WTC11 (cell line): ENCODE results near the gene FGD5. TPM values are rescaled to one million over a fixed set of nuclear protein-coding genes. Genes with fewer than 3 reads are reported as not detected.

Experiments
- ATAC-seq: fragments of 200-7000 bp; cut with Tn5 transposase; 2 replicates; pipeline ENCODE4 v1.10.0; 2021; ENCODE audit warnings: mild to moderate bottlenecking, moderate library complexity
- CTCF ChIA-PET: fragments of 300-600 bp; sonication (Branson Sonifier 250); formaldehyde crosslinking; loops from one replicate; lab custom pipeline; 2021; ENCODE audit warnings: antibody characterized with exemption; lab: Charles Lee
- POLR2A ChIA-PET: fragments of 350-600 bp; sonication (Branson Sonifier 250); formaldehyde crosslinking; loops from one replicate; lab custom pipeline; 2021; ENCODE audit warnings: antibody characterized with exemption; lab: Charles Lee
- DNase-seq: peaks from one replicate; pipeline ENCODE4 v3.0.0; 2021; ENCODE audit warnings: low spot score
- H3K27ac Mint-ChIP-seq: 2 replicates; pipeline ENCODE4 v1.8.0; 2021; ENCODE audit warnings: mixed read lengths
- H3K27me3 Mint-ChIP-seq: 2 replicates; pipeline ENCODE4 v1.8.0; 2021; ENCODE audit warnings: low read depth, mild to moderate bottlenecking, moderate library complexity, mixed read lengths
- H3K36me3 Mint-ChIP-seq: 2 replicates; pipeline ENCODE4 v1.8.0; 2021; ENCODE audit warnings: mixed read lengths
- H3K4me1 Mint-ChIP-seq: 2 replicates; pipeline ENCODE4 v1.8.0; 2022; ENCODE audit warnings: mixed read lengths
- H3K4me3 Mint-ChIP-seq: 2 replicates; pipeline ENCODE4 v1.8.0; 2021; ENCODE audit warnings: mild to moderate bottlenecking, moderate library complexity, mixed read lengths
- H3K9me3 Mint-ChIP-seq: 2 replicates; pipeline ENCODE4 v1.8.0; 2021; ENCODE audit warnings: mixed read lengths
- ATF3 ChIP-seq: sonication (generic); formaldehyde crosslinking; conservative IDR thresholded peaks from 2 replicates; pipeline ENCODE4 v1.8.1; 2022; ENCODE audit warnings: mild to moderate bottlenecking, missing genetic modification reagents
- CREB1 ChIP-seq: sonication (generic); formaldehyde crosslinking; IDR thresholded peaks from 2 replicates; pipeline ENCODE4 v1.8.0; 2023; ENCODE audit warnings: mild to moderate bottlenecking, missing genetic modification reagents
- CREM ChIP-seq: sonication (generic); formaldehyde crosslinking; IDR thresholded peaks from 2 replicates; pipeline ENCODE4 v1.8.1; 2022; ENCODE audit warnings: mild to moderate bottlenecking, missing genetic modification reagents, moderate library complexity
- CTCF ChIP-seq: fragments of 200-600 bp; IDR thresholded peaks from 2 replicates; pipeline ENCODE4 v1.8.0; 2022; ENCODE audit warnings: antibody characterized with exemption
- E2F5 ChIP-seq: sonication (generic); formaldehyde crosslinking; IDR thresholded peaks from 2 replicates; pipeline ENCODE4 v1.8.1; 2022; ENCODE audit warnings: mild to moderate bottlenecking, moderate library complexity, missing genetic modification reagents
- ERG ChIP-seq: fragments of 250-450 bp; sonication (Bioruptor Pico); IDR thresholded peaks from 2 replicates; pipeline ENCODE4 v1.8.0; 2021; ENCODE audit warnings: mild to moderate bottlenecking
- ETV6 ChIP-seq: sonication (generic); formaldehyde crosslinking; IDR thresholded peaks from 2 replicates; pipeline ENCODE4 v1.8.1; 2022; ENCODE audit warnings: mild to moderate bottlenecking, missing genetic modification reagents
- GRHL2 ChIP-seq: fragments of 250-450 bp; sonication (Bioruptor Pico); IDR thresholded peaks from 2 replicates; pipeline ENCODE4 v1.8.0; 2022; ENCODE audit warnings: mild to moderate bottlenecking, moderate library complexity; ENCODE audit not compliant: insufficient replicate concordance, severe bottlenecking
- IRF1 ChIP-seq: sonication (generic); formaldehyde crosslinking; IDR thresholded peaks from 2 replicates; pipeline ENCODE4 v1.8.0; 2023; ENCODE audit warnings: missing genetic modification reagents
- IRF2 ChIP-seq: sonication (generic); formaldehyde crosslinking; IDR thresholded peaks from 2 replicates; pipeline ENCODE4 v1.8.0; 2022; ENCODE audit warnings: low read depth, missing genetic modification reagents, borderline replicate concordance
- MAX ChIP-seq: sonication (generic); formaldehyde crosslinking; IDR thresholded peaks from 2 replicates; pipeline ENCODE4 v1.8.0; 2022; ENCODE audit warnings: mild to moderate bottlenecking, missing genetic modification reagents
- NFATC4 ChIP-seq: fragments of 250-450 bp; sonication (Bioruptor Pico); IDR thresholded peaks from 2 replicates; pipeline ENCODE4 v1.9.0; 2021; ENCODE audit warnings: mild to moderate bottlenecking
- NFYB ChIP-seq: sonication (generic); formaldehyde crosslinking; conservative IDR thresholded peaks from 2 replicates; pipeline ENCODE4 v1.8.0; 2022; ENCODE audit warnings: low read depth, missing genetic modification reagents
- OVOL2 ChIP-seq: fragments of 250-450 bp; sonication (Bioruptor Pico); IDR thresholded peaks from 2 replicates; pipeline ENCODE4 v1.9.0; 2021; ENCODE audit warnings: mild to moderate bottlenecking, borderline replicate concordance
- PREB ChIP-seq: sonication (generic); formaldehyde crosslinking; IDR thresholded peaks from 2 replicates; pipeline ENCODE4 v1.8.1; 2022; ENCODE audit warnings: mild to moderate bottlenecking, missing genetic modification reagents, moderate library complexity, borderline replicate concordance
- PRRX2 ChIP-seq: fragments of 250-450 bp; sonication (Bioruptor Pico); IDR thresholded peaks from 2 replicates; pipeline ENCODE4 v1.8.0; 2021; ENCODE audit warnings: mild to moderate bottlenecking
- RELA ChIP-seq: sonication (generic); formaldehyde crosslinking; IDR thresholded peaks from 2 replicates; pipeline ENCODE4 v1.8.1; 2022; ENCODE audit warnings: missing genetic modification reagents, mild to moderate bottlenecking, borderline replicate concordance
- SP1 ChIP-seq: sonication (generic); formaldehyde crosslinking; conservative IDR thresholded peaks from 2 replicates; pipeline ENCODE4 v1.8.1; 2022; ENCODE audit warnings: missing genetic modification reagents
- ZNF317 ChIP-seq: sonication (generic); formaldehyde crosslinking; IDR thresholded peaks from 2 replicates; pipeline ENCODE4 v1.8.1; 2023; ENCODE audit warnings: low read depth, mild to moderate bottlenecking, moderate library complexity, missing genetic modification reagents, borderline replicate concordance
- ZNF396 ChIP-seq: fragments of 250-450 bp; sonication (Bioruptor Pico); IDR thresholded peaks from 2 replicates; pipeline ENCODE4 v1.8.0; 2021; ENCODE audit warnings: mild to moderate bottlenecking, moderate library complexity, borderline replicate concordance
- ZNF423 ChIP-seq: fragments of 250-450 bp; sonication (Bioruptor Pico); IDR thresholded peaks from 2 replicates; pipeline ENCODE4 v2.1.2; 2022; ENCODE audit warnings: mild to moderate bottlenecking, moderate library complexity
- total RNA-seq: library from RNA; stranded (reverse); gene quantifications from 3 replicates; pipeline ENCODE4 v1.2.3, GENCODE V29; 2021

Gene FGD5
- total RNA-seq, 1 experiment from 2014 or later = 18.3 TPM

- POLR2A ChIA-PET = no interaction called here
- H3K27me3 Mint-ChIP-seq = no peaks in the 10 kb centered on the region
- TF ChIP-seq NFYB (CRISPR knock-in tag) (no peak), GRHL2 (no peak)
- H3K36me3 Mint-ChIP-seq = no peaks in the 10 kb centered on the region
- no peaks in the 10 kb centered on the region for H3K9me3 Mint-ChIP-seq
- no peak overlapping the region for H3K4me3 Mint-ChIP-seq
- no peak overlapping the region for H3K27ac Mint-ChIP-seq
- no peak for DNase-seq
- ATAC-seq = no peak
- CTCF ChIA-PET = interaction anchor here (0.6 to 1.8 kb wide), 3 partner anchors 16 to 61 kb away, joined by 3 to 7 read pairs (median 4); no protein-coding TSS in a partner anchor
- H3K4me1 Mint-ChIP-seq = peaks cover 46% of the 10 kb centered on the region
These were observed 23.1 kb downstream of the FGD5 start for GRCh38 chr3:14841836-14842235.

GRCh38 chr3:14842277-14842676, 23.5 kb downstream of the FGD5 start:
- no peaks in the 10 kb centered on the region for H3K27me3 Mint-ChIP-seq

GRCh38 chr3:14843321-14843720, 24.6 kb downstream of the FGD5 start:
- TF ChIP-seq CTCF (no peak), ZNF396 (no peak), NFYB (CRISPR knock-in tag) (no peak), PREB (no peak)
- TF ChIP-seq, all 79 proteins: peak for 0
- Mint-ChIP-seq H3K4me1 (peaks cover 50% of the 10 kb centered on the region), H3K36me3 (no peaks in the 10 kb centered on the region), H3K27me3 (no peaks in the 10 kb centered on the region), H3K27ac (no peak overlapping the region), H3K4me3 (no peak overlapping the region), H3K9me3 (no peaks in the 10 kb centered on the region)
- ATAC-seq (no peak), DNase-seq (no peak)
- POLR2A ChIA-PET = no interaction called here
- CTCF ChIA-PET = interaction anchor here (1.1 to 1.8 kb wide), 2 partner anchors 18 to 20 kb away, joined by 3 to 7 read pairs; no protein-coding TSS in a partner anchor

More at GRCh38 chr3:14842277-14842676, 23.5 kb downstream of the FGD5 start:
- DNase-seq (no peak), ATAC-seq (no peak)
- TF ChIP-seq SP1 (CRISPR knock-in tag) = no peak
- no peak for TF ChIP-seq OVOL2 (CRISPR knock-in tag)
- no peak for TF ChIP-seq GRHL2
- no peak for TF ChIP-seq ETV6
- TF ChIP-seq ZNF423 (CRISPR knock-in tag) = no peak
- no peak for TF ChIP-seq PRRX2 (CRISPR knock-in tag)
- TF ChIP-seq IRF1 (CRISPR knock-in tag) = no peak
- TF ChIP-seq RELA = no peak
- TF ChIP-seq ZNF317 (CRISPR knock-in tag) = no peak
- TF ChIP-seq NFATC4 (CRISPR knock-in tag) = no peak
- TF ChIP-seq E2F5 (CRISPR knock-in tag) = no peak
- TF ChIP-seq MAX = no peak
- no peak for TF ChIP-seq ERG
- TF ChIP-seq CREB1 = no peak
- no peak for TF ChIP-seq CREM (CRISPR knock-in tag)
- TF ChIP-seq ATF3 (CRISPR knock-in tag) = no peak
- TF ChIP-seq NFYB (CRISPR knock-in tag) = no peak
- TF ChIP-seq IRF2 (CRISPR knock-in tag) = no peak
- POLR2A ChIA-PET = no interaction called here
- no peaks in the 10 kb centered on the region for H3K36me3 Mint-ChIP-seq
- H3K4me1 Mint-ChIP-seq = peaks cover 46% of the 10 kb centered on the region
- CTCF ChIA-PET = interaction anchor here (0.6 to 1.8 kb wide), 3 partner anchors 15 to 61 kb away, joined by 3 to 7 read pairs (median 4); no protein-coding TSS in a partner anchor
- H3K9me3 Mint-ChIP-seq = no peaks in the 10 kb centered on the region
- no peak overlapping the region; the same call in 1 of the 2 replicates for H3K27ac Mint-ChIP-seq
- H3K4me3 Mint-ChIP-seq = no peak overlapping the region
